ENCODE results near the gene VIM.
A peak's percentile ranks its signal among the peaks of the same experiment; 100 is the strongest.
"Not testable (repeated sequence)": the region's sequence is repeated elsewhere in the genome, so short reads cannot be mapped to it uniquely, and the experiment has no call there.

VIM gene

GRCh38 chr10:17257466-17258321 lies 29.7 kb downstream of the VIM start:
- DNase-seq (ENCODE audit: low read depth), result peak; percentile 67

GRCh38 chr10:17262502-17262901 lies 34.5 kb downstream of the VIM start:
- no peak for DNase-seq (ENCODE audit: low read depth)

GRCh38 chr10:17263580-17263979 lies 35.5 kb downstream of the VIM start:
- DNase-seq (ENCODE audit: low read depth), result no peak

GRCh38 chr10:17265468-17265867 lies 37.4 kb downstream of the VIM start:
- no peak for DNase-seq (ENCODE audit: low read depth)

GRCh38 chr10:17266549-17266948 lies 38.5 kb downstream of the VIM start:
- not testable (repeated sequence) for DNase-seq (ENCODE audit: low read depth)

- no peak for DNase-seq (ENCODE audit: low read depth)
Measured at GRCh38 chr10:17272648-17273047, 44.6 kb downstream of the VIM start.

- peak; percentile 29 for DNase-seq (ENCODE audit: low read depth)
Measured at GRCh38 chr10:17273403-17273802, 45.4 kb downstream of the VIM start.

- DNase-seq (ENCODE audit: low read depth), result no peak
Measured at GRCh38 chr10:17276756-17277424, 48.8 kb downstream of the VIM start.

- DNase-seq (ENCODE audit: low read depth), result no peak
Measured at GRCh38 chr10:17278607-17279240, 50.7 kb downstream of the VIM start.

GRCh38 chr10:17282311-17282710 lies 54.3 kb downstream of the VIM start:
- DNase-seq (ENCODE audit: low read depth), result no peak

- DNase-seq (ENCODE audit: low read depth), result no peak
Measured at GRCh38 chr10:17286562-17287550, 58.8 kb downstream of the VIM start.

Measured in stromal cell of bone marrow (primary cell).